Kasumi-1 (cell line): ENCODE data around the gene ZNF629.

Experiments
- DNase-seq, 2 experiments: peaks; one replicate each; lab custom pipeline; 2025; lab: John Stamatoyannopoulos, UW

The ZNF629 gene

DNA sequence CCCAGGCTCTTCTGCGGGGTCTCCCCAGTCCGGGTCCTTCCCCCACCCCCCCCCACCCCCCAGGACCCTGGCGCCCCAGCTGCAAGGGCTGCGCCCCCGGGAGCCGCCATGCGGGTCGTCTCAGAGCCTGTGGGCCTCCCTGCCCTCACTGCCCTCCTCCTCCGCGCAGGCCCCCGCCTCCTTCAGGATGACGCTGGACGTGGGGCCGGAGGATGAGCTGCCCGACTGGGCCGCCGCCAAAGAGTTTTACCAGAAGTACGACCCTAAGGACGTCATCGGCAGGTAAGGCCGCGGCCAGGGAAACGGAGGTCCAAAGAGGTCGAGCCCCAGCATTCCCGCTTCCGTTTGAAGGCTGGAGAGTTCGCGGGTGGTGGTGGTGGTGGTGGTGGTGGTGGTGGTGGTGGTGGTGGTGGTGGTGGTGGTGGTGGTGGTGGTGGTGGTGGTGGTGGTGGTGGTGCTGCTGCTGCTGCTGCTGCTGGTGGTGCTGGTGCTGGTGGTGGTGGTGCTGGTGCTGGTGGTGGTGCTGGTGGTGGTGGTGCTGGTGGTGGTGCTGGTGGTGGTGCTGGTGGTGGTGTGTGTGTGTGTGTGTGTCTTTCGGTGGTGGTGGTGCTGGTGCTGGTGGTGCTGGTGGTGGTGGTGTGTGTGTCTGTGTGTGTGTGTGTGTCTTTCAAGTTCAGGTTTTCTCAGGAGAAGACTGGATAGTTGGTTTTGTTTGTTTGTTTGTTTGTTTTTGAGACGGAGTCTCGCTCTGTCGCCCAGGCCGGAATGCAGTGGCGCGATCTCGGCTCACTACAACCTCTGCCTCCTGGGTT lies 38.2 kb downstream of the ZNF629 start:
- no peak for DNase-seq

DNA sequence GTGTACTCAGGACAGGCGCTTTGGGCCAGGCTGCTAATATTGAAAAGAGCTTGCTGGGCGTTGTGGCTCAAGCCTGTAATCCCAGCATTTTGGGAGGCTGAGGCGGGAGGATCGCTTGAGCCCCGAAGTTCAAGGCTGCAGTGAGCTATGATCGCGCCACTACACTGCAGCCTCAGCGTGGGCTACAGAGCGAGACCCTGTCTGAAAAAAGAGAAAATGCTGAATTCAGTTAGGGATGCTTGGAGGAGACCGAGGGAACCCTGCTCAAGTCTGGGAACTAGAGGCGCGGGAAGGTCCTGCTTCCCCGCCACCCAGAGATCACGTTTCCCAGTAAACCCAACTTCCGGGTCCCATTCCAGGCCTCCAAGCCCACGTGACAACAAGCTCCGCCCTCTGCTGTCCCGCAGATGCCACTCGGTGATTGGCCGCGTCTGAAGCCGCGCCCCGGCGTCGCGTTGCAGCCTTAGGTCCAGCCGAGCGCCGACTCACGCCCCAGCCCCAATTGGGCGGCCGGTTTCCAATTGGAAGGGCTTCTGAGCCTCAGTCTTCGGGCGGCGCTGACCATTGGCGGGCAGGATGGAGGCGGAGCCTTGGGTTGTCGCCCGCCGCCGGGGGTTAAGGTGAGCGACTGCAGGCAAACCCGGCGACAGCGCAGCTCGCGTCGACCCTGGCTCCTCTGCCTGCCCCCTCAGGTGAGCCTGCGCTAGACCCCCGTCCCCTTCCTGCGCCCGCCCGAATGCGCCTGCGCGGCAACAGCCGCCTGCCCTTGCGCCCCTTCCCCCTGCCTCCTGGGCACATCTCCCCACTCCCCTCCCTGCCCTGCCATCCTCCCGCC lies 39.0 kb downstream of the ZNF629 start, which contains the start of gene PHKG2:
Gene PHKG2, plus strand, starts transcription at position 627 of the 835 bp plus-strand sequence. CDS start 396 bp downstream, outside the sequence.
- DNase-seq = peak; percentile 82 to 89

DNA sequence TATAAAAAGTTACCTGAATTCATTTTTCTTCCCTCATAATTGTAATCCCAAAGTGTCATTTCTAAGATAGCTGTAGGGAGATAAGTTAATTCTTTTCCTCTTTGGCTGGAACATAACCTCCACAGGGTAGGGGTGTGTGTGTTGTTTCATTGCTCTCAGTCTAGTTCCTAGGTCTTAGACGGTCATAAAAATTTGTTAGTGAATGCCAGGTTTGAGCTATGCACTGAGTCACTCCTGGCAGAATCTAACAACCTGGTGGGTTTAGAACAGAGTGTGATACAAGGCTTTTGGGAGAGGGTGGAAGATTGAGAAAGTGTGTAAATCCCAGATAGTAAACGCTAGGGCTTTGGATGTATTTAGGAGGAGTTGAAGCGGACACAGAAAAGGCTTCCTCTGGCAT lies 39.7 kb downstream of the ZNF629 start:
- DNase-seq = no peak

DNA sequence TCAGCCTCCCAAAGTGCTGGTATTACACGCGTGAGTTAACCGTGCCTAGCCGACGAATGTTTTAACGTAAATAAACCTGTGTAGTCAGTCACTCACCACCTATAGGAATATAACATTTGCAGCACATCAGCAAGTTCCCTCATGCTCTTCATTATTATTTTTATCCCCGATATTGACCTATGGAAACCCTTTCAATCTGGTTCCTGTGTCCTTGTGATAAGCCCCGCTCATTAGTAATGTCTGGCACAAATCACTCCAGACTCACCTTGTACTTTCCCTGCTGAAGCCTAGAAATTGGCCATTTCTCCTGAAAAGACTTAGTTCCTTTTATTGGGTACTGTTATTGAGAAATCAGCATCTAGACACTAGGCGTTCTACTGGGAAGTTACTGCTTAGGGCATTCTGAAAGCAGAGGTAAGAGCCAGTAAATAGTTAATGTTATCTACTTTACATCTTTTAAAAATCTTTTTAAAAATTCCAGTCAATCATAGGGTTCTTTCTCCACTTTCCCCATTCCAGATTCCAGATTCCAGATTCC lies 40.3 kb downstream of the ZNF629 start:
- DNase-seq = no peak

DNA sequence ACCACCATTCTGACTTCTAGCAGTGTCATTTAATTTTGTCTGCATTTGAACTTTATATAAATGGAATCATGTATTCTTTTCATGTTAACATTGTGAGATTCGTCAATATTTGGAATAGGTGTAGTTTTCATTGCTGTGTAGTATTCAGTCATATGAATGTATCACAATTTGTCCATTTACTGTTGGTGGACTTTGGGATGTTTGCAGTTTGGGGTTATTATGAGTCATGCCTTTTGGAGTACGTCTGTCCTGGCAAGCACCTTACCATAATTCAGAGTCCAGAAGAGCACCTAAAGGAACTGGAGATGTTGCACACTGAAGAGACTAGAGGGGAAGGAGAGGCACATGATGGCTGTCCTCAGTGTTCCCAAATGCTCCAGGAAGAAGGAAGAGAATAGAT lies 41.9 kb downstream of the ZNF629 start:
- DNase-seq = no peak

DNA sequence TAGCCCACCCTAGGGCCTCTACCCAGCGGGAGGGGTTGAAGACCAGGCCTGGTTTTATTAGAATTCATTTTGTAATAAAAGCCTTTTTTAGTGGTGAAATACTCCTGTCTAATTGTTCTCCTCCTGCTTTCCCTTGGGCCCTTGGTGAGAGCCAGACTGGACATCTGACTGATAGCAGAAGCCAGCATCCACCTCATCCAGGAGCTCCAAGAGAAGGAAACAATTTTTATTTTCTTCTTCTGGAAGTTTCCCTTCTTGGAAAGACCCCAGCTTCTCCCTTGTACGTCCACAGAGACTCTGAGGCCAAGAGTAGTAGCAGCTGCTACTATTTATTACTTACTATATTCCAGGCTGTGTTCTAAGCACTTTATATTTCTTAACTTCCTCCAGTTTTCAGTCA lies 42.8 kb downstream of the ZNF629 start:
- DNase-seq = no peak

DNA sequence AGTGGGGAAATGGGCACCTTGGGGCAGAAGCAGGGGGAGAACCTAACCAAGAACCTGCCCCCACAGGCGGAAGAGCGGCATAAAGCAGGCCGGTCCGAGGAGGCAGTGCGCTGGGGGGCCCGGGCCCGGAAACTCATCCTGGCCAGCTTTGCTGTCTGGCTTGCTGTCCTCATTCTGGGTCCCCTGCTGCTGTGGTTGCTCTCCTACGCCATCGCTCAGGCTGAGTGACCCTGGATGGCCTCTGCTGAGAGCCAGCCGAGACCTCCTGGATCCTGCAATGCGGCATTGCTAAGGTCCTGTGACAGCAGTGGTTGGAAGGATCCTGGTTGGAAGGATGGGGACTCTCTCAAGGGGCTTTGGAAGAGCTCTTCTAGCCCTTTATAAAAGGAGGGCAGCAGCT lies 43.3 kb downstream of the ZNF629 start:
- DNase-seq = no peak

DNA sequence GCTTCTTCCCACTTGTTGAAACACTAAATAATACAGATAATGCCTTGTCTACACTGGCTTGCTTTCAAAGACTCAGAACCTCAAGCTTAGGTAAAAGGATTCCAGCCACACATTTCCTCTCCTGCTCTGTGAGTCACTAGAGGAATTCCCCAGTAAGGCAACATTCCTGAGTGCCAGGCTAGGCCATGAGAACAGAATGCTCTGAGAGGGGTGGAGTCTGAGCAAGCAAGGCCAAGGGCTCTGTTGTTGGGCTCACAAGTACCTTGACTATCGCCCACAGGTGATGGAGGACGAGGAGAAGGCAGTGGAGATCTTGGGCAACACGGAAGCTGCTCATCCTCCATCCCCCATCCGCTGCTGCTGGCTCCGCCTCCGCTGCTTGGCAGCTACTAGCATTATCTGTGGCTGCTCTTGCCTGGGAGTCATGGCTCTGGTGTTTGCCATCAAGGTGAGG lies 45.5 kb downstream of the ZNF629 start:
- no peak for DNase-seq

DNA sequence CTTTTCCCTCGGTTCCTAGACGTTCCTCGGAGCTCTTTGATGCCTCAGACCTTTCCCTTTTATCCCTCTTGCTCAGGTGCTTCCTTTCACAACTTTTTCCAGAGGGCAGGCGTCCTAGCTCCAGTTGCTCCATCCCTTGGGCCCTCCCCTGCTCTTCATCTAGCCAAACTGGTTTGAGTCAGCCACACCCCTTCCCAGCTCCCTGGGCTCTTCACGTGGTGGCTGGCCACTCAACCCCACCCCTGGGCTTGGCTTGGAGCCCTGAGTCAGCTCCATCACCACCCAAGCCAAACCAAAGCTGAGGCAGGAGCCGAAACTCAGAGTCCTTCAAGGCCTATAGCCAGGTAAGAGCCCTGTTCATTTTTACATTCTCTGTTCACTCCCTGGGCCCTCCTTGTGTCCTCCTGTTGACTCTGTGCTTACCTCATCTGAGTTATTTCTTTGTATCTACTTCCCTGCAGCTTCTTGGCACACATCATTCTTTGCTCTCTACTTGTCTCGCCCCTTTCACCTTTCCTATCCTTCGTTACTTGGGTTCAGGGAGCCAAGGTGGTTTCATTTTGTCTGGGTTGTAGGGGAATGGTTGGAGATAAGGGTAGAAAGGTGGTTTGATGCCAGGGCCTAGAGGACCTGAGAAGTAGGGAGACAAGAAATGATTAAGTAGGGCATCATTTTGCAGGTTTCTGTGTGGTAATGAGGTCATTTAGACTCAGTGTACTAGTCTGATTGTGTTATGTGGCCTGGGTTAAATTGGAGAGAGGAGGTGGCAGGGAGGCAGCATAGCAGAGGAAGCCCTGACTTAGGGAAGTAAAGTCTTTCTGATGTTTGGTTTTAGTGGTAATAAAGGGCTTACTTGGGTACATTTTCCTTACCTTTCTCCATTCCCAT lies 46.4 kb downstream of the ZNF629 start:
- DNase-seq = no peak

DNA sequence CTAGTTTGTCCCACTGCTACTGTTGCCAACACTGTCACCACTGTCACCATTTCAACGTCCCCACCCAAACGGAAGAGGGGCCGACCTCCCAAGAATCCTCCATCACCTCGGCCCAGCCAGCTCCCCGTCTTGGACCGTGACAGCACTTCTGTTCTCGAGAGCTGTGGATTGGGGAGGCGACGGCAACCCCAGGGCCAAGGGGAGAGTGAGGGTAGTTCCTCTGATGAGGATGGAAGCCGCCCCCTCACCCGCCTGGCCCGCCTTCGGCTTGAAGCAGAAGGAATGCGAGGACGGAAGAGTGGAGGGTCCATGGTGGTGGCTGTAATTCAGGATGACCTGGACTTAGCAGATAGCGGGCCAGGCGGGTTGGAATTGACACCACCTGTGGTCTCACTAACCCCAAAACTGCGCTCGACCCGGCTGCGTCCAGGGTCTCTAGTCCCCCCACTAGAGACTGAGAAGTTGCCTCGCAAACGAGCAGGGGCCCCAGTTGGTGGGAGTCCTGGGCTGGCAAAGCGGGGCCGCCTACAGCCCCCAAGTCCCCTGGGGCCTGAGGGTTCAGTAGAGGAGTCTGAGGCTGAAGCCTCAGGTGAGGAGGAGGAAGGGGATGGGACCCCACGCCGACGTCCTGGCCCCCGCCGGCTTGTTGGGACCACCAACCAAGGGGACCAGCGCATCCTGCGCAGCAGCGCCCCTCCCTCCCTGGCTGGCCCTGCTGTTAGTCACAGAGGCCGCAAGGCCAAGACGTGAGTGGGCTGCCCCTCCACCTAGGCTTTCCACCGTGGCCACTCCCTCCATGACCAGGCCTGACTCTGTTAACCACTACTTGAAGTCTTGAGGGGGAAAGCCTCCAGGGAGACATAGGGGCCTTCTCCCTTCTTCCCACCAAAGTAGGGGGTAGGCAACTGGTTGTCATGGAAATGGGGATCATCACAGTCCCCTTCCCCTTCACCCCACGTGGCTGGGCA lies 47.7 kb downstream of the ZNF629 start:
- DNase-seq = no peak

DNA sequence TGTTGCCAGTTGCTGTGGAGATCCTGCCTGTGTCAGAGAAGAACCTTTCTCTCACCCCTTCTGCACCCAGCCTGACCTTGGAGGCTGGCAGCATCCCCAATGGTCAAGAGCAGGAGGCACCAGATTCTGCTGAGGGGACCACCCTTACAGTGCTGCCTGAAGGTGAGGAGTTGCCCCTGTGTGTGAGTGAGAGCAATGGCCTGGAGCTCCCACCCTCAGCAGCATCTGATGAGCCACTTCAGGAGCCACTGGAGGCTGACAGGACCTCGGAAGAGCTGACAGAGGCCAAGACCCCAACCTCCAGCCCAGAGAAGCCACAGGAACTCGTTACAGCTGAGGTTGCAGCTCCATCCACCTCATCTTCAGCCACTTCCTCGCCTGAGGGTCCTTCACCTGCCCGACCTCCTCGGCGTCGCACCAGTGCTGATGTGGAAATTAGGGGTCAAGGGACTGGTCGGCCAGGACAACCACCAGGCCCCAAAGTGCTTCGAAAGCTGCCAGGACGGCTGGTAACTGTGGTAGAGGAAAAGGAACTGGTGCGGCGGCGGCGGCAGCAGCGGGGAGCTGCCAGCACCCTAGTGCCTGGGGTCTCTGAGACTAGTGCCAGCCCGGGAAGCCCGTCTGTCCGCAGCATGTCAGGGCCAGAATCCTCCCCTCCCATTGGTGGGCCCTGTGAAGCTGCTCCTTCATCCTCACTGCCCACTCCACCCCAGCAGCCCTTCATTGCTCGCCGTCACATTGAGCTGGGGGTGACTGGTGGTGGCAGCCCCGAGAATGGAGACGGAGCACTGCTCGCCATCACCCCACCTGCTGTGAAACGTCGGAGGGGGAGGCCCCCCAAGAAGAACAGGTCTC lies 49.0 kb downstream of the ZNF629 start:
- no peak for DNase-seq

DNA sequence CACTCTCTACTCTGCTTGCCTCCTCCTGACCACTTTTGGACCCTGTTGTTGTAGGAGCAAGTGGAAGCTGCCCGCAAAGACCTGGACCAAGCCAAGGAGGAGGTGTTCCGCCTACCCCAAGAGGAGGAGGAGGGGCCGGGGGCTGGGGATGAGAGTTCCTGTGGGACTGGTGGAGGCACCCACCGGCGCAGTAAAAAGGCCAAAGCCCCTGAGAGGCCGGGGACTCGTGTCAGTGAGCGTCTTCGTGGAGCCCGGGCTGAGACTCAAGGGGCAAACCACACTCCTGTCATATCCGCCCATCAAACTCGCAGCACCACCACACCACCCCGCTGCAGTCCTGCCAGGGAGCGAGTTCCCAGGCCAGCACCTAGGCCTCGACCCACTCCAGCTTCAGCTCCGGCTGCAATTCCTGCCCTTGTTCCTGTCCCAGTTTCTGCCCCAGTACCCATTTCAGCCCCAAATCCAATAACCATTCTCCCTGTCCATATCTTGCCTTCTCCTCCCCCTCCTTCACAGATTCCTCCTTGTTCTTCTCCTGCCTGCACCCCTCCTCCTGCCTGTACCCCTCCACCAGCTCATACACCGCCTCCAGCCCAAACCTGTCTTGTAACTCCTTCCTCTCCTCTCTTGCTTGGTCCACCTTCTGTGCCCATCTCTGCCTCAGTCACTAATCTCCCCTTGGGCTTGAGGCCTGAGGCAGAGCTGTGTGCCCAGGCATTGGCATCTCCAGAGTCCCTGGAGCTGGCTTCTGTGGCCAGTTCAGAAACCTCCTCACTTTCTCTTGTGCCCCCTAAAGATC lies 49.8 kb downstream of the ZNF629 start:
- no peak for DNase-seq

DNA sequence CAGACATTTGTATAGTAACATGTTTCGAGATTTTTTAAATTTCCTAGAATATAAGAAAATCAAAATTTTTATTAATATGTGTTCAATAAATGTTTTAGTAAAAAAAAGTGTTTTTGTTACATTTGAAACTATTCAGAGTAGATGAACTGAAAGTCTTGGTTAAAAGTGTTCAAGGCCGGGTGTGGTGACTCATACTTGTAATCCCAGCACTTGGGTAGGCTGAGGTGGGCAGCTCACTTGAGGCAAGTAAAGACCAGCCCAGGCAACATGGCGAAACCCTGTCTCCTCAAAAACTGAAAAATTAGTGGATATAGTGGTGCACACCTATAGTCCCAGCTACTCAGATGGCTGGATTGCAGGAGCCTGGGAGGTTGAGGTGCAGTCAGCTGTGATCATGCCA lies 55.6 kb downstream of the ZNF629 start:
- no peak for DNase-seq

DNA sequence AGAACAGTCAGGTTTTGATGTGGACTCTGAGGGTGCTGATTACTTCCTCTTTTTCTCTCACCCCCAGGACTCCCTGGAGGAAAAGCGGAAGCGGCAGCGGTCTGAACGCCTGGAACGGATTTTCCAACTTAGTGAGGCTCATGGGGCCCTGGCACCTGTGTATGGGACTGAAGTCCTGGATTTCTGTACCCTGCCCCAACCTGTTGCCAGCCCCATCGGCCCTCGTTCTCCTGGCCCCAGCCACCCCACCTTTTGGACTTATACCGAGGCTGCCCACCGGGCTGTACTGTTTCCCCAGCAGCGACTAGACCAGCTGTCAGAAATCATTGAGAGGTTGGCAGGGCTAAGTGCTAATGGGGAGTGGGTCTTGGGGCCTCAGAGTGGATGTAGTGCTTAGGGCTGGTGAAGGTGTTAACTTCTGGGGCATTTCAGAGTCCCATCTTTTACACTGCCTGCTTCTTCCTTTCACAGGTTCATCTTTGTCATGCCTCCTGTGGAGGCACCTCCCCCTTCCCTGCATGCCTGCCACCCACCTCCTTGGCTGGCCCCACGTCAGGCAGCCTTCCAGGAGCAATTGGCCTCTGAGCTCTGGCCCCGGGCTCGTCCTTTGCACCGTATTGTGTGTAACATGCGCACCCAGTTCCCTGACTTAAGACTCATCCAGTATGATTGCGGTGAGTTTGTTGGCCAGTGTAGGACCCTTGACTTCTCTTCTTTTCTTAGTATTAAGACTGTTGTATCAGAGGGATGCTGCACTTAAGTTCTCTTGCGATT lies 57.9 kb downstream of the ZNF629 start:
- DNase-seq = peak; percentile 57 to 61
